Muscle layer of duodenum (tissue), 2 donors: ENCODE results near the gene CTAGE4.
"Not testable (repeated sequence)": the region's sequence is repeated elsewhere in the genome, so short reads cannot be mapped to it uniquely, and the experiment has no call there.

Experiments used
- H3K27ac ChIP-seq: one replicate; pipeline ENCODE4 v1.7.0; 2013; ENCODE audit warnings: mild to moderate bottlenecking, low read length
- H3K27me3 ChIP-seq: one replicate; pipeline ENCODE4 v1.7.0; 2013; ENCODE audit warnings: low read depth, mild to moderate bottlenecking, control low read depth, low read length
- H3K36me3 ChIP-seq, 2 donors: one replicate each; pipeline ENCODE4 v1.7.0; 2013; ENCODE audit warnings: low read length in 2 of 2, control low read depth in 1 of 2, mild to moderate bottlenecking in 1 of 2; ENCODE audit not compliant: insufficient read depth in 2 of 2, control insufficient read depth in 1 of 2
- H3K4me1 ChIP-seq, 2 donors: one replicate each; pipeline ENCODE4 v1.7.0; 2013; ENCODE audit warnings: low read length in 2 of 2, mild to moderate bottlenecking in 2 of 2, control low read depth in 1 of 2, moderate library complexity in 1 of 2; ENCODE audit not compliant: insufficient read depth in 2 of 2, control insufficient read depth in 1 of 2
- H3K4me3 ChIP-seq, 2 donors: one replicate each; pipeline ENCODE4 v1.7.0; 2013; ENCODE audit warnings: low read length in 2 of 2, low read depth in 1 of 2, mild to moderate bottlenecking in 1 of 2
- H3K9me3 ChIP-seq, 2 donors: one replicate each; pipeline ENCODE4 v1.7.0; 2013; ENCODE audit warnings: low read length in 2 of 2, control low read depth in 1 of 2, mild to moderate bottlenecking in 1 of 2; ENCODE audit not compliant: control insufficient read depth in 1 of 2
- donor health status: healthy.

Gene CTAGE4

GRCh38 chr7:144183166-144183565 lies at the start of gene CTAGE4:
TSS of gene CTAGE4 (plus strand) at chr7:144183466. CDS start at chr7:144183504, 38 bp downstream.
- not testable (repeated sequence) for H3K36me3 ChIP-seq, H3K4me1 ChIP-seq, H3K27me3 ChIP-seq, H3K9me3 ChIP-seq, H3K27ac ChIP-seq, H3K4me3 ChIP-seq

- H3K9me3 ChIP-seq, result no peaks in the 10 kb centered on the region
- H3K27me3 ChIP-seq, result no peaks in the 10 kb centered on the region
- H3K27ac ChIP-seq, result no peak overlapping the region
- no peak overlapping the region for H3K4me3 ChIP-seq
- H3K36me3 ChIP-seq, result no peaks in the 10 kb centered on the region
- no peaks in the 10 kb centered on the region for H3K4me1 ChIP-seq
Measured at GRCh38 chr7:144134116-144134515, 49.1 kb upstream of the CTAGE4 start.

GRCh38 chr7:144137501-144137900 lies 45.8 kb upstream of the CTAGE4 start:
- H3K27me3 ChIP-seq, result no peaks in the 10 kb centered on the region
- H3K4me3 ChIP-seq, result no peak overlapping the region
- H3K4me1 ChIP-seq, result no peaks in the 10 kb centered on the region
- H3K9me3 ChIP-seq, result no peaks in the 10 kb centered on the region
- H3K27ac ChIP-seq, result no peak overlapping the region
- H3K36me3 ChIP-seq, result no peaks in the 10 kb centered on the region

- H3K36me3 ChIP-seq, result no peaks in the 10 kb centered on the region
- peaks cover 0 to 6% of the 10 kb centered on the region in 2 donors for H3K9me3 ChIP-seq
- no peak overlapping the region for H3K27ac ChIP-seq
- no peak overlapping the region for H3K4me3 ChIP-seq
- H3K27me3 ChIP-seq, result no peaks in the 10 kb centered on the region
- no peaks in the 10 kb centered on the region for H3K4me1 ChIP-seq
Measured at GRCh38 chr7:144142187-144142586, 41.1 kb upstream of the CTAGE4 start.

GRCh38 chr7:144144426-144144825 lies 38.8 kb upstream of the CTAGE4 start:
- no peak overlapping the region for H3K4me3 ChIP-seq
- peaks cover 8 to 21% of the 10 kb centered on the region in 2 donors for H3K9me3 ChIP-seq
- no peaks in the 10 kb centered on the region for H3K27me3 ChIP-seq
- H3K27ac ChIP-seq, result no peak overlapping the region
- H3K36me3 ChIP-seq, result no peaks in the 10 kb centered on the region
- H3K4me1 ChIP-seq, result no peaks in the 10 kb centered on the region

GRCh38 chr7:144148224-144148827 lies 34.9 kb upstream of the CTAGE4 start:
- Histone ChIP-seq H3K4me3 (no peak overlapping the region), H3K27me3 (no peaks in the 10 kb centered on the region), H3K9me3 (peaks cover 8 to 29% of the 10 kb centered on the region in 2 donors), H3K27ac (no peak overlapping the region), H3K36me3 (no peaks in the 10 kb centered on the region), H3K4me1 (no peaks in the 10 kb centered on the region)

- no peaks in the 10 kb centered on the region for H3K36me3 ChIP-seq
- H3K4me3 ChIP-seq, result no peak overlapping the region
- H3K27ac ChIP-seq, result no peak overlapping the region
- H3K4me1 ChIP-seq, result no peaks in the 10 kb centered on the region
- H3K9me3 ChIP-seq, result peaks cover 0 to 2% of the 10 kb centered on the region in 2 donors
- H3K27me3 ChIP-seq, result no peaks in the 10 kb centered on the region
Measured at GRCh38 chr7:144158861-144159260, 24.4 kb upstream of the CTAGE4 start.

GRCh38 chr7:144164784-144165183 lies 18.5 kb upstream of the CTAGE4 start:
- peaks cover 0 to 2% of the 10 kb centered on the region in 2 donors for H3K9me3 ChIP-seq
- H3K27me3 ChIP-seq, result no peaks in the 10 kb centered on the region
- H3K4me1 ChIP-seq, result no peaks in the 10 kb centered on the region
- no peak overlapping the region for H3K4me3 ChIP-seq
- no peak overlapping the region for H3K27ac ChIP-seq
- H3K36me3 ChIP-seq, result no peaks in the 10 kb centered on the region

GRCh38 chr7:144171594-144172350 lies 11.5 kb upstream of the CTAGE4 start:
- H3K27me3 ChIP-seq, H3K36me3 ChIP-seq, H3K27ac ChIP-seq, H3K9me3 ChIP-seq, H3K4me1 ChIP-seq, H3K4me3 ChIP-seq: not testable (repeated sequence)

GRCh38 chr7:144174613-144175012 lies 8.7 kb upstream of the CTAGE4 start:
- no peak overlapping the region for H3K27ac ChIP-seq
- no peaks in the 10 kb centered on the region for H3K27me3 ChIP-seq
- no peaks in the 10 kb centered on the region for H3K4me1 ChIP-seq
- no peaks in the 10 kb centered on the region for H3K36me3 ChIP-seq
- no peak overlapping the region for H3K4me3 ChIP-seq
- no peaks in the 10 kb centered on the region for H3K9me3 ChIP-seq

GRCh38 chr7:144178380-144179164 lies 4.7 kb upstream of the CTAGE4 start:
- not testable (repeated sequence) for H3K27ac ChIP-seq, H3K4me1 ChIP-seq, H3K9me3 ChIP-seq, H3K27me3 ChIP-seq, H3K4me3 ChIP-seq, H3K36me3 ChIP-seq
